Tibial nerve (tissue), 4 donors: ENCODE data around the gene CCDC85C.

Experiments
- EP300 ChIP-seq, 2 donors: sonication (generic); formaldehyde crosslinking; IDR thresholded peaks; one replicate each; pipeline ENCODE4 v1.6.1; 2017; ENCODE audit warnings: antibody characterized with exemption in 2 of 2, mild to moderate bottlenecking in 1 of 2
- TF ChIP-seq, protein P1 (sequence below), 5 experiments: fragments of 200-600 bp in 3 of 5; fragments of 450-650 bp in 2 of 5; sonication (generic) in 3 of 5; IDR thresholded peaks; one replicate each; pipeline ENCODE4 v1.5.1; 2016 to 2019; ENCODE audit warnings: antibody characterized with exemption in 5 of 5, mild to moderate bottlenecking in 3 of 5, moderate library complexity in 2 of 5

GRCh38 chr14:99556134-99556791, 47.7 kb downstream of the CCDC85C start:
- TF ChIP-seq EP300 (IDR thresholded peaks at IDR 0.05), result no peak
- TF ChIP-seq, protein P1, sequence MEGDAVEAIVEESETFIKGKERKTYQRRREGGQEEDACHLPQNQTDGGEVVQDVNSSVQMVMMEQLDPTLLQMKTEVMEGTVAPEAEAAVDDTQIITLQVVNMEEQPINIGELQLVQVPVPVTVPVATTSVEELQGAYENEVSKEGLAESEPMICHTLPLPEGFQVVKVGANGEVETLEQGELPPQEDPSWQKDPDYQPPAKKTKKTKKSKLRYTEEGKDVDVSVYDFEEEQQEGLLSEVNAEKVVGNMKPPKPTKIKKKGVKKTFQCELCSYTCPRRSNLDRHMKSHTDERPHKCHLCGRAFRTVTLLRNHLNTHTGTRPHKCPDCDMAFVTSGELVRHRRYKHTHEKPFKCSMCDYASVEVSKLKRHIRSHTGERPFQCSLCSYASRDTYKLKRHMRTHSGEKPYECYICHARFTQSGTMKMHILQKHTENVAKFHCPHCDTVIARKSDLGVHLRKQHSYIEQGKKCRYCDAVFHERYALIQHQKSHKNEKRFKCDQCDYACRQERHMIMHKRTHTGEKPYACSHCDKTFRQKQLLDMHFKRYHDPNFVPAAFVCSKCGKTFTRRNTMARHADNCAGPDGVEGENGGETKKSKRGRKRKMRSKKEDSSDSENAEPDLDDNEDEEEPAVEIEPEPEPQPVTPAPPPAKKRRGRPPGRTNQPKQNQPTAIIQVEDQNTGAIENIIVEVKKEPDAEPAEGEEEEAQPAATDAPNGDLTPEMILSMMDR (IDR thresholded peaks at IDR 0.05), result no peak
